Naive thymus-derived CD8-positive, alpha-beta T cell (primary cell): ENCODE data around the gene CCDC88C. TPM values are rescaled to one million over a fixed set of nuclear protein-coding genes. Genes with fewer than 3 reads are reported as not detected.

Experiments used
- ATAC-seq, 2 donors: fragments of 150-1000 bp; cut with Tn5 transposase in 1 of 2; sonication (Bioruptor Pico), chemical (Tn5 transposase) in 1 of 2; 1 replicate in 1 of 2; 2 replicates in 1 of 2; pipeline ENCODE4 v1.10.0; 2021; ENCODE audit warnings: mild to moderate bottlenecking in 2 of 2, moderate library complexity in 2 of 2
- POLR2A ChIA-PET: fragments of 350-600 bp; sonication (Branson Sonifier 250); formaldehyde crosslinking; loops from one replicate; lab custom pipeline; 2021; ENCODE audit warnings: antibody characterized with exemption; lab: Charles Lee
- DNase-seq, 10 donors: peaks; one replicate each; pipeline versions ENCODE4 v3.0.0 to v3.0.0-alpha.2; 2020 to 2022
- H3K27ac Mint-ChIP-seq, 10 donors: one replicate each; pipeline ENCODE4 v1.8.0; 2020 to 2022; ENCODE audit warnings: mild to moderate bottlenecking in 10 of 10, mixed read lengths in 10 of 10, moderate library complexity in 4 of 10, inconsistent platforms in 1 of 10
- H3K27me3 Mint-ChIP-seq, 5 donors: one replicate each; pipeline ENCODE4 v1.8.0; 2021 to 2022; ENCODE audit warnings: mixed read lengths in 5 of 5
- H3K36me3 Mint-ChIP-seq, 3 donors: one replicate each; pipeline ENCODE4 v1.8.0; 2020 to 2022; ENCODE audit warnings: mixed read lengths in 3 of 3, mild to moderate bottlenecking in 2 of 3, inconsistent platforms in 1 of 3
- H3K4me1 Mint-ChIP-seq, 4 donors: one replicate each; pipeline ENCODE4 v1.8.0; 2021 to 2022; ENCODE audit warnings: mixed read lengths in 4 of 4
- H3K4me3 Mint-ChIP-seq, 10 donors: one replicate each; pipeline ENCODE4 v1.8.0; 2020 to 2022; ENCODE audit warnings: mild to moderate bottlenecking in 10 of 10, mixed read lengths in 10 of 10, moderate library complexity in 6 of 10, inconsistent platforms in 1 of 10
- H3K9me3 Mint-ChIP-seq, 9 donors: one replicate each; pipeline ENCODE4 v1.8.0; 2020 to 2022; ENCODE audit warnings: mixed read lengths in 9 of 9, mild to moderate bottlenecking in 3 of 9, inconsistent platforms in 1 of 9, moderate library complexity in 1 of 9
- polyA plus RNA-seq, 3 donors: library from polyadenylated mRNA; unstranded; fragments of 300-500 nt; fragmentation: Illumina TruSeq; gene quantifications; one replicate each; pipeline ENCODE4 v1.2.3, GENCODE V29; 2021
- total RNA-seq, 8 experiments: library from RNA in 2 of 8; stranded (reverse) in 2 of 8; gene quantifications; one replicate each; pipeline ENCODE4 v1.2.3 and lab custom pipeline; 2021 to 2026

Gene CCDC88C
- total and polyA plus RNA-seq, 5 experiments from 2014 or later, result 23.4 to 322 (median 41.9) TPM

DNA sequence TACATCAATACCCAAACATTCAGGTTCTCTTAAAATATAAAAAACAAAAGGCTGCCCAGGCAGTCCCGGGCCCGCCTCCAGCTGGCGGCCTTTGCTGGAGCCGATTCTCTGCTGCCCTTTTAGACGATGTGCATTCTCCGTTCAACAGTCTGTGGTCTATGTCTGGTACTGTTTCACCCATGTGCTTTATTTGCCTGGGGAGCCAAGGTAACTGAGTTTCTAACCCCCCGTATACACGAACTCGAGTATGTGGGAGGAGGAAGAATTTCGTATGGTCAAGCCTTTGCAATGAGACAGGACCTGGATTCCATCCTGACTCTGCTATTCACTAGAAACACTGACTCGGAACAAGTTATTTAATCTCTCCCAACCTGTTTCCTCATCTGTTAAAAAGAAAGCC is 119.0 kb downstream of the CCDC88C start:
- H3K36me3 Mint-ChIP-seq, result peaks cover 6 to 97% (median 23%) of the 10 kb centered on the region in 3 donors
- ATAC-seq, result no peak
- DNase-seq, result no peak
- no peak overlapping the region for H3K4me3 Mint-ChIP-seq
- H3K27ac Mint-ChIP-seq, result peak overlapping the region in 8 of 10 donors; percentile 6 to 81 (median 37)
- POLR2A ChIA-PET, result interaction anchor here (1.1 kb wide), 1 partner anchor 12 kb away, joined by 4 read pairs; no protein-coding TSS in a partner anchor
- no peaks in the 10 kb centered on the region for H3K9me3 Mint-ChIP-seq
- H3K27me3 Mint-ChIP-seq, result no peaks in the 10 kb centered on the region
- peaks cover 9 to 23% (median 17%) of the 10 kb centered on the region in 4 donors for H3K4me1 Mint-ChIP-seq

DNA sequence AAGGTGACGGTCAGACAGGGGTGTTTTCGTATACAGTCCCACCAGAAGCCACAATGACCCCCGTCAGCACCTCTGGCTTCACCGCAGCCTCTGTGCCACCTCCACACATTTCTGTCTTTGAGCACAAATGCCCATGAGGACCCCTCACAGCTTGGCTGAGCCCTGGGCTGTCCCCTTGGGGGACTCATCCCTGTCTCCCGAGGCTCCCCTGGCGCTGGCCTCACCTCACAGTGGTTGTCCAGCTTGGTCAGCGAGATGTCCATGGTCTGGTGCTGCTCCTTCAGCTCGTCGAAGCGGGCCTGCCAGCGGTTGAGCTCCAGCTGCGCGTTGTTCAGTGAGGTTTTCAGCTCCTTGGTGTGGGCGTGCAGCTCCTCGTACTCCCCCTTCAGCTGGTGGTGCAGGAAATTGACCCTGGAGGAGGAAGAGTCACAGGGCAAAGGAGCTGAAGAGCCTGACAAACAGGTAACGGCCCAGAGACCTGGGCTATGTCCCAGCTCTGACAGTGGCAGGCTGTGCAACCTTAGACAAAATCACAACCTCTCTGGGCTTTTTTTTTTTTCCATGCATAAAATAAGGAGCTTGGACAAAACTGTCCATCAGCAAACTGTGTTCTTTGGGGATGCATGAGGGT is 120.4 kb downstream of the CCDC88C start:
- Mint-ChIP-seq H3K4me1 (peaks cover 6 to 29% (median 22%) of the 10 kb centered on the region in 4 donors), H3K4me3 (no peak overlapping the region), H3K9me3 (no peaks in the 10 kb centered on the region), H3K27me3 (no peaks in the 10 kb centered on the region), H3K36me3 (peaks cover 6 to 97% (median 24%) of the 10 kb centered on the region in 3 donors), H3K27ac (peak overlapping the region in 9 of 10 donors; percentile 14 to 83 (median 43))
- ATAC-seq (no peak), DNase-seq (no peak)
- POLR2A ChIA-PET, result interaction anchor here (0.7 to 1.0 kb wide), 2 partner anchors 30 to 37 kb away, joined by 3 read pairs; no protein-coding TSS in a partner anchor

DNA sequence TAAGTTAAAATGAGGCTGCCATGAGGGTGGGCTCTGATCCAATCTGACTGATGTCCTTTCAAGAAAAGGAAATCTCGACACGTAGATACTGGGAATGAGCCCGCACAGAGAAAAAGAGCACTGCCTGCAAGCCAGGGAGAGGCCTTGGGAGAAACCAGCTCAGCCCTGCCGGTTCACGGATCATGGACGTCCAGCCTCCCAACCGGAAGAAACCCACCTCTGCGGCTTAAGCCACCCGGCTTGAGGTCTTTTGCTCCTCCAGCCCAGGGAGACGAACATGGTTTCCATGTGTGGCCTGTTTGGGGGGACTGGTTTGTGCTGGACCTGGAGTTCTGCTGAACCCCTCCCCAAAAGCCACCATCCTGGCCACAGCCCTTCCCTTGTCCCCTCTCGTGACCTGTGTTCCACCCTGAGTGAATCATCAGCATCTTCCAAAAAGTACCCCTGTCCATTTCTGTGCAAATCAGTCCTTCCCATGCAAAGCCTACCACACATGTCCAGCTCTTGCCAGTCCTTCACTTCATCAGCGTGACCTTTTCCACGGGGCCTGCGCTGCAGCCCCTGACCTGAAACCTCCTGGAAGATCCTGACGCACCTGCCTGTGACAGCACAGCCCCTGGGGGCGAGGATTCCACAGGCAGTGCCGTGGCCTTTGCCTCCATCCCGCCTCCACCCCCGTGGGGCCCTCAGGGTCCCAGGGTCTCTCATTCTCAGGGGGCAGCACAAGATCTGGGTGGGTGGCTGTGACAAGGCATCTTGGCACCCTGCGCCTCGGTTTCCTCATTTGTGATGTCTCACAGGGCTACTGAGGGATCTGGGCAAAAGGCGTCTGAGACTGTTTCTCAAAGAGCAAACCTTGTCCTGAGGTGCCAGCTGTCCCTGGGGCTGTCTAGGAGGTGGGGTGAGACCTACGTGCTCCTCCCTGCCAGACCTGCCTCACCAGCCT is 121.5 kb downstream of the CCDC88C start:
- H3K27me3 Mint-ChIP-seq, result no peaks in the 10 kb centered on the region
- DNase-seq, result no peak
- peak overlapping the region in 8 of 10 donors; percentile 30 to 86 (median 55) for H3K27ac Mint-ChIP-seq
- H3K4me1 Mint-ChIP-seq, result peaks cover 4 to 23% (median 17%) of the 10 kb centered on the region in 4 donors
- peaks cover 6 to 96% (median 24%) of the 10 kb centered on the region in 3 donors for H3K36me3 Mint-ChIP-seq
- peak overlapping the region in 2 of 10 donors; percentile 18 to 39 for H3K4me3 Mint-ChIP-seq
- ATAC-seq, result no peak
- POLR2A ChIA-PET, result no interaction called here
- H3K9me3 Mint-ChIP-seq, result no peaks in the 10 kb centered on the region

DNA sequence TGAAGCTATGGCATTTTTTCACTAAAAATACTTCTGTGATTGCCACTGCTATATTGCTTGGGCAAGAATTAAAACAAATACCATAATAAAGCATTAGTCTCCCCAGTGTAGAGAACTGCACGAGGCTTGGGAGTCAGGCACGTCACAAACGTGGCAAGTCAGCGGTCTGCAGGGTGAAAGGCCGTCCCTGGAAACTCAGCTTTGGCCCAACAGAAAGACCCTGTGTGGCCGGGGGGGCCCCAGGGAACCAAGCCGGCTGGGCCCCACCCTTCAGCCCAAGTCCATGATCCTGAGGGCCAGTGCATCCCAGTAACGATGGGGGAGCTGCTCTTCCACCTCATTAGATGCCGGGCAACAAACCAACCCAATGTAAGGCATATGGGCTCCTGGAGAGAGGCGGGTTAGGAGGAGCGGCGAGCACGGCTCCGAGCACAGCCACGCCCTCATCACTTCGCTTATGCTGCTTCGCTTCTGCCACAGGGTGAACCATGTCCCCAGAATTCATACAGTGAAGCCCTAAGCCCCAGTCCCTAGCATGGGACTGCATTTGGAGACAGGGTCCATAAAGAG is 122.3 kb downstream of the CCDC88C start:
- POLR2A ChIA-PET, result interaction anchor here (0.6 kb wide), 1 partner anchor 114 kb away, joined by 6 read pairs; no protein-coding TSS in a partner anchor
- Mint-ChIP-seq H3K4me3 (peak overlapping the region in 1 of 10 donors; percentile 42), H3K9me3 (no peaks in the 10 kb centered on the region), H3K27ac (peak overlapping the region in 5 of 10 donors; percentile 15 to 86 (median 33)), H3K36me3 (peaks cover 6 to 96% (median 24%) of the 10 kb centered on the region in 3 donors), H3K27me3 (no peaks in the 10 kb centered on the region), H3K4me1 (peaks cover 4 to 21% (median 13%) of the 10 kb centered on the region in 4 donors)
- no peak for ATAC-seq
- DNase-seq, result no peak

DNA sequence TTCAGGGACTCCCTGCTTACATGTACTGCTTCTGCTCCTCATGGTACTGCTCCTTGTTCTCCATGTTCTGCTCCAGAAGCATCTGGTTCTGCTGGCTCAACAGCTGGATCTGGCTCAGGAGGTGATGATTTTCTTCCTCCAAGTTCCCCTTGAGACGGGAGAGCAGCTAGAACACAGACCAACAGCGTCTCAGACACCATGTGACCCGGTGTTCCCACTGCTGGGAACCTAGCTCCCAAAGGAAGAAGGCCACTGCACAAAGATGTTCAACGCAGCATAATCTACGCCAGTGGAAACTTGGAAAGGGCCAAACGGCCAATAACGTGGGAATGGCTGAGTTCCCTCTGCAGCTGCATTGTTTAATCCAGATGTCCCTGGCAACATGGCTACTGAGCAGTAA is 123.5 kb downstream of the CCDC88C start:
- Mint-ChIP-seq H3K27me3 (no peaks in the 10 kb centered on the region), H3K36me3 (peaks cover 6 to 97% (median 24%) of the 10 kb centered on the region in 3 donors), H3K27ac (peak overlapping the region; percentile 33 to 96 (median 81)), H3K9me3 (no peaks in the 10 kb centered on the region), H3K4me1 (peaks cover 4 to 21% (median 13%) of the 10 kb centered on the region in 4 donors), H3K4me3 (no peak overlapping the region)
- POLR2A ChIA-PET, result interaction anchor here (0.5 to 1.8 kb wide), 4 partner anchors 29 to 100 kb away, joined by 3 to 7 read pairs (median 4); no protein-coding TSS in a partner anchor
- no peak for ATAC-seq
- DNase-seq, result no peak

DNA sequence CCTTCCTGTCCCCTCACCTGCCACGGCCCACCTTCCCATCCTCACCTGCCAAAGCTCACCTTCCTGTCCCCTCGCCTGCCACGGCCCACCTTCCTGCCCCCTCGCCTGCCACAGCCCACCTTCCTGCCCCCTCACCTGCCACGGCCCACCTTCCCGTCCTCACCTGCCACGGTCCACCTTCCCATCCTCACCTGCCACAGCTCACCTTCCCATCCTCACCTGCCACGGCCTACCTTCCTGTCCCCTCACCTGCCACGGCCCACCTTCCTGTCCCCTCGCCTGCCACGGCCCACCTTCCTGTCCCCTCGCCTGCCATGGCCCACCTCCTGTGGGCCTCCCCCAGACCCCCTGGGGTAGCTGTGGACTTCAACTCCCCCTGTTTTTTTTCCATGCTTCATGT is 124.3 kb downstream of the CCDC88C start:
- DNase-seq (no peak), ATAC-seq (no peak)
- peaks cover 4 to 23% (median 13%) of the 10 kb centered on the region in 4 donors for H3K4me1 Mint-ChIP-seq
- POLR2A ChIA-PET, result interaction anchor here (0.6 to 1.8 kb wide), 5 partner anchors 11 to 134 kb away, joined by 3 to 7 read pairs (median 4); no protein-coding TSS in a partner anchor
- H3K27me3 Mint-ChIP-seq, result no peaks in the 10 kb centered on the region
- H3K4me3 Mint-ChIP-seq, result peak overlapping the region in 1 of 10 donors; percentile 62
- peaks cover 0 to 95% (median 18%) of the 10 kb centered on the region in 3 donors for H3K36me3 Mint-ChIP-seq
- peak overlapping the region; percentile 71 to 96 (median 83) for H3K27ac Mint-ChIP-seq
- H3K9me3 Mint-ChIP-seq, result no peaks in the 10 kb centered on the region

DNA sequence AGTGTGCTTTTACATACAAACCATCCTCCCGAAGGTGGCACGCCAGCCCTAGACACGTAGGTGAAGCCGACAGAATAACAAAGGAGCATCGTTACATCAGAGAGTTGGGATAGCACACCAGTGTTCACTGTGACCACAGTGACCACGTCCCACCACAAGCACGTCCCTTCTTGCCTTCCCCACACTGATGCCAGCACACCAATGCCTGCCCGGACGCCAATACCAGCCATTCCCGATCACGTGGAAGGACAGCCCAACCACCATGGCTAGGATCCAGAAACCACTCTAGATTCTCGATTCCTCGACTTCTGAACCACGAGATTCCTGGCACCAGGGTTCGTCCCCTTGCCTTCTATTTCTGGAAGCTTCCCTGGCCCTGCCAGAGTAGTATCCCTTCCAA is 125.1 kb downstream of the CCDC88C start:
- ATAC-seq (peak; percentile 31 to 57), DNase-seq (peak in 1 of 10 donors; percentile 20)
- Mint-ChIP-seq H3K36me3 (peaks cover 0 to 95% (median 18%) of the 10 kb centered on the region in 3 donors), H3K27me3 (no peaks in the 10 kb centered on the region), H3K27ac (peak overlapping the region; percentile 61 to 96 (median 87)), H3K4me3 (peak overlapping the region in 1 of 10 donors; percentile 38), H3K9me3 (no peaks in the 10 kb centered on the region), H3K4me1 (peaks cover 4 to 25% (median 12%) of the 10 kb centered on the region in 4 donors)
- POLR2A ChIA-PET, result interaction anchor here (0.6 to 1.1 kb wide), 2 partner anchors 13 to 439 kb away, joined by 3 to 4 read pairs; no protein-coding TSS in a partner anchor

DNA sequence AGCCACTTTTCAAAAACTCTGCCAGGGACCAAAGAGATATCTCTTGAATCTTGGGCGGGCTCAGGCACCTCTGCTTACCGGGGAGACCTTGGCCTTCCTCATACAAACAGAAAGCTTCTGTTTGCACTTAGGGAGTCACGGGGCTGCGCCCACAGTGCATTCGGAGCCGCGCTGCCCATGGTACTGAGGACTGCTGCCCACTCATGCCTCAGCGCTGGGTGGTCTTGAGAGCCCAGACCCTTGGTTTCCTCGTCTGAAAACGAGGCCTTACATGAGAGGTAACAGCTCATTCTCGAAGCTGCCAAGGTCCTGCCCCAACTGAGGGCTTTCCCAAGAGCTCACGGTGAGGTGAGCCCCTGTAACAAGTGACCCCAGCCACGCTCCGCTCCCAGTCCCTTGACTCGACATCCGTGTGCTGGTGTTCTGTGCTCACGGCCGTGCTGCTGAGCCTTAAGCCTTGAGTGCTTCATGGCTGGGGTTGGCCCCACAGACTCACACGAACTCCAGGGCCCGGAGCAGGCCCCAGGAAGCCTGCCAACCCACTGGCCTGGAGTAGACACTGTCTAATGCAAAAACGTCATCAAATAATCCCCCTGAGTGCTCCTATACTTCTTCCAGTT is 125.7 kb downstream of the CCDC88C start:
- H3K4me3 Mint-ChIP-seq, result peak overlapping the region in 1 of 10 donors; percentile 6
- no peak for ATAC-seq
- H3K9me3 Mint-ChIP-seq, result no peaks in the 10 kb centered on the region
- DNase-seq, result no peak
- H3K4me1 Mint-ChIP-seq, result peaks cover 4 to 27% (median 12%) of the 10 kb centered on the region in 4 donors
- peak overlapping the region; percentile 61 to 96 (median 88) for H3K27ac Mint-ChIP-seq
- POLR2A ChIA-PET, result interaction anchor here (1.1 kb wide), 1 partner anchor 12 kb away, joined by 3 read pairs; no protein-coding TSS in a partner anchor
- H3K27me3 Mint-ChIP-seq, result no peaks in the 10 kb centered on the region
- H3K36me3 Mint-ChIP-seq, result peaks cover 0 to 95% (median 18%) of the 10 kb centered on the region in 3 donors

DNA sequence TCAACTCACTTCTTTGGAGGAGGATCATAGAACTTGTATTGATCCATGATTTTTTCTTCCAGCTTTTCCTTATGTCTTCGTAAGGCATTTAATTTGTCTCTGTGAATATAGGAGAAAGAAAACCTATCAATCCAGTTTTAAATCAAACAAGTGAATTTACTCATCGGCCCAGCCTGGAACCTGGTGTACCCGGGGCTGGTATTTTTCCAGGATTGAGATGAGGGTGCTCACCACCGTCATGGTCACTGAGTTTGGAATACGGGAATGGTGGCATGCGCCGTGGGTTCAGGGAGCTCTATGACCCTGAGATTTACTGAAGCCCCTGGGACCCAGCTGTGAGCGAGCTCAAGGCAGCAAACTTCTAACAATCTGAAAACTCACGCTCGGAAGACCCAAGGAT is 126.6 kb downstream of the CCDC88C start:
- H3K4me1 Mint-ChIP-seq, result peaks cover 8 to 31% (median 15%) of the 10 kb centered on the region in 4 donors
- peaks cover under 1 to 95% (median 18%) of the 10 kb centered on the region in 3 donors for H3K36me3 Mint-ChIP-seq
- H3K27me3 Mint-ChIP-seq, result no peaks in the 10 kb centered on the region
- ATAC-seq, result no peak
- POLR2A ChIA-PET, result no interaction called here
- no peaks in the 10 kb centered on the region for H3K9me3 Mint-ChIP-seq
- no peak overlapping the region for H3K4me3 Mint-ChIP-seq
- DNase-seq, result no peak
- H3K27ac Mint-ChIP-seq, result peak overlapping the region in 8 of 10 donors; percentile 9 to 96 (median 62)

DNA sequence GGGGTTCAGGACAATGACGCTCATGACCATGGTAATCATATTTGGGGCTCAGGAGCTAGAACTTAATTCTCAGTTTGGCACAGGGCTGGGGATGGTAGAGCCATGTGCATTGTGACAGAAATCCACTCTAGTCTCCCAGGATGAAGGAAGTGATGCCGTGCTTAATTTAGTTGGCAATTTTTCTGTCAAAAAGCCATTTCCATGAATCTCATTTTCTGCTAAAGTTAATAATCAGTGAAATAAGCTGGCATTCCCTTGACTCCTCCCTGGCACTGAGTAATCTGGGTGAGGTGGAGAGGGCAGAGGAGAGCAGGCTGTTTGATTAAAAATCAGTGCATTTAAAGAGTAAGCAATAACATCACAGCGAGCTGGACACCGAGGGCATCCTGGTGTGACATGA is 128.2 kb downstream of the CCDC88C start:
- DNase-seq, result no peak
- Mint-ChIP-seq H3K9me3 (no peaks in the 10 kb centered on the region), H3K27me3 (no peaks in the 10 kb centered on the region), H3K27ac (peak overlapping the region in 5 of 10 donors; percentile 31 to 73 (median 56)), H3K4me3 (no peak overlapping the region), H3K36me3 (peaks cover 9 to 98% (median 24%) of the 10 kb centered on the region in 3 donors), H3K4me1 (peaks cover 18 to 37% (median 22%) of the 10 kb centered on the region in 4 donors)
- no peak for ATAC-seq
- POLR2A ChIA-PET, result interaction anchor here (0.6 to 0.9 kb wide), 2 partner anchors 113 to 140 kb away, joined by 3 to 4 read pairs; no protein-coding TSS in a partner anchor

DNA sequence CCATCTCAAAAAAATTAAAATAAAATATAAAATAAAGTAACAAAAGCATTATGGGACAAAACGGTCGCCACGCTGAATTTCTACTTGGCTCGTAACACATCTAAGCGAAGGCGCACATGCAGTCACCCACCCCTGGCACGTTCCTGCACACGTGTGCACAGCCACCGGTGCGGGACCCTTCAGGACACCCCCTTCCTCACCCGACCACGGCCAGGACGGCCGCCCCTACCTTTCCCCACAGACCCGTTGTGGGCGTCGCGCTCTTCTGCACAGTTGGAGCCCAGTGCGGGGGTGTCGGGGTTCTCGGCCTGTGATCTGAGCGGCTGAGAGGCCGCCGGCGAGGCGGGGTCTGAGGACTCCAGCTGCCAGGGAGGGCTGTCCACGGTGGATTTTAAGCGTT is 128.7 kb downstream of the CCDC88C start:
- peaks cover 18 to 32% (median 24%) of the 10 kb centered on the region in 4 donors for H3K4me1 Mint-ChIP-seq
- DNase-seq (peak in 1 of 10 donors; percentile 8), ATAC-seq (no peak)
- no peak overlapping the region for H3K4me3 Mint-ChIP-seq
- POLR2A ChIA-PET, result interaction anchor here (1.3 kb wide), 1 partner anchor 111 kb away, joined by 6 read pairs; no protein-coding TSS in a partner anchor
- no peaks in the 10 kb centered on the region for H3K27me3 Mint-ChIP-seq
- H3K27ac Mint-ChIP-seq, result peak overlapping the region in 3 of 10 donors; percentile 6 to 34 (median 31)
- H3K9me3 Mint-ChIP-seq, result no peaks in the 10 kb centered on the region
- peaks cover 13 to 98% (median 23%) of the 10 kb centered on the region in 3 donors for H3K36me3 Mint-ChIP-seq
